Omental fat pad (tissue), 4 donors: ENCODE results near the gene CDH3. TPM values are rescaled to one million over a fixed set of nuclear protein-coding genes. Genes with fewer than 3 reads are reported as not detected.

Source experiments
- ATAC-seq: fragments of 150-250 bp; one replicate; pipeline ENCODE4 v1.9.1; 2016; ENCODE audit warnings: mild to moderate bottlenecking, moderate library complexity; ENCODE audit not compliant: low FRiP score
- DNase-seq: peaks from one replicate; pipeline ENCODE4 v3.0.0-alpha.2; 2019; ENCODE audit warnings: low spot score
- total RNA-seq, 4 donors: library from RNA; depleted of rRNA; stranded (reverse); fragments of >200 nt; gene quantifications; one replicate each; pipeline ENCODE4 v1.1.0, GENCODE V29; 2016
- TF ChIP-seq, protein P1 (sequence below), 3 donors: fragments of 450-650 bp; IDR thresholded peaks; one replicate each; pipeline ENCODE4 v1.5.1; 2016 to 2017; ENCODE audit warnings: antibody characterized with exemption in 3 of 3, mild to moderate bottlenecking in 3 of 3, moderate library complexity in 2 of 3

The CDH3 gene
- total RNA-seq, 4 donors from 2014 or later, result 8.3 to 22.4 (median 11.5) TPM; not detected in 1

DNA sequence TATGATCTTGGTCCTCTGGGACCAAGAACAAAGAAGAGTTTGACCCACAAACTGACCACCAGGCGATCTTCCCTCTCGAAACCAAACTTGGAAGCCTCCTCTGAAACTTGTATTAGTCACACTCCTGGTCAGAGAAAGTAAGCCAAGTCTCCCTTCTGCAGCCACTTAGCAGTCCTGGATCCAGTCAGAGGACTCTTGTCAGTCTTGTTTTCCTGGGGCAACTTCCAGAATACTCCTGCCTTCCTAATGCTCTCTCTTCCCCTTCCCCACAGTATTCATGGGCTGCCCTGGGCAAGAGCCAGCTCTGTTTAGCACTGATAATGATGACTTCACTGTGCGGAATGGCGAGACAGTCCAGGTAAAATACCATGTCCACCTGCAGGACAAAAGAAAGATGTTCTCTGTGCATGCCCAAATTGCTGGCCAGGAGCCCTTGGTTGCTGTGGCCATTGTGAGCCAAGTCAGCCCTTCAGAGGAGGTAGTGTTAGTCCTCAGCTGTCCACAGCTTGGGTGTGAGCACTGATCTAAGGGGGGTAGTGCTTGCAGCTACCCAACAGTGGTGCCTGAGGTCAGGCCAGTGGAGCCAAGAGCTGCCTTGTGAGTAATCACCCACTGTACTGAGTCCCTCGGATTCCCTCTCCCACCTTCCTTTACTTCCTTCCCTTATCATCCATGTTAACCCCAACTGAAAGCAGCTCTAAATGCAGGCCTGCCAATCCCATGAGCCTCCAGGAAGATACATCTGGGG lies 31.2 kb downstream of the CDH3 start:
- DNase-seq (no peak), ATAC-seq (no peak)
- TF ChIP-seq, protein P1, sequence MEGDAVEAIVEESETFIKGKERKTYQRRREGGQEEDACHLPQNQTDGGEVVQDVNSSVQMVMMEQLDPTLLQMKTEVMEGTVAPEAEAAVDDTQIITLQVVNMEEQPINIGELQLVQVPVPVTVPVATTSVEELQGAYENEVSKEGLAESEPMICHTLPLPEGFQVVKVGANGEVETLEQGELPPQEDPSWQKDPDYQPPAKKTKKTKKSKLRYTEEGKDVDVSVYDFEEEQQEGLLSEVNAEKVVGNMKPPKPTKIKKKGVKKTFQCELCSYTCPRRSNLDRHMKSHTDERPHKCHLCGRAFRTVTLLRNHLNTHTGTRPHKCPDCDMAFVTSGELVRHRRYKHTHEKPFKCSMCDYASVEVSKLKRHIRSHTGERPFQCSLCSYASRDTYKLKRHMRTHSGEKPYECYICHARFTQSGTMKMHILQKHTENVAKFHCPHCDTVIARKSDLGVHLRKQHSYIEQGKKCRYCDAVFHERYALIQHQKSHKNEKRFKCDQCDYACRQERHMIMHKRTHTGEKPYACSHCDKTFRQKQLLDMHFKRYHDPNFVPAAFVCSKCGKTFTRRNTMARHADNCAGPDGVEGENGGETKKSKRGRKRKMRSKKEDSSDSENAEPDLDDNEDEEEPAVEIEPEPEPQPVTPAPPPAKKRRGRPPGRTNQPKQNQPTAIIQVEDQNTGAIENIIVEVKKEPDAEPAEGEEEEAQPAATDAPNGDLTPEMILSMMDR (IDR thresholded peaks at IDR 0.05), result no peak

DNA sequence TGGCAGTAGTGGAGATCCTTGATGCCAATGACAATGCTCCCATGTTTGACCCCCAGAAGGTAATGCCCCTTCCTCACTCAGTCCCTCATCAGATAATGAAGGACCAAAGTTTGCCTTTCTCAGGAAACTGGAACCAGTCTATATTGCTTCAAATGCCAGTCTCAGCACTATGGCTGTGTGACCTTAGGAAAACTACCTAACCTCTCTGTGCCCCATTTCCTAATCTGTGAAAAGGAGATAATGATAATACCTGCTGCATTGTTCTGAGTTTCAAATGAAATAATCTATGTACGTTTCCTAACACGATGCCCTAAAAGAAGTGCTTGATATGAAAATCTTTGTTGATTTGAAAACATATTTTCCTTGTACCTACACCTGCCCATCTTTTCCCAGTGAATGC lies 35.9 kb downstream of the CDH3 start:
- no peak for DNase-seq
- TF ChIP-seq, protein P1 (IDR thresholded peaks at IDR 0.05), result no peak
- no peak for ATAC-seq

DNA sequence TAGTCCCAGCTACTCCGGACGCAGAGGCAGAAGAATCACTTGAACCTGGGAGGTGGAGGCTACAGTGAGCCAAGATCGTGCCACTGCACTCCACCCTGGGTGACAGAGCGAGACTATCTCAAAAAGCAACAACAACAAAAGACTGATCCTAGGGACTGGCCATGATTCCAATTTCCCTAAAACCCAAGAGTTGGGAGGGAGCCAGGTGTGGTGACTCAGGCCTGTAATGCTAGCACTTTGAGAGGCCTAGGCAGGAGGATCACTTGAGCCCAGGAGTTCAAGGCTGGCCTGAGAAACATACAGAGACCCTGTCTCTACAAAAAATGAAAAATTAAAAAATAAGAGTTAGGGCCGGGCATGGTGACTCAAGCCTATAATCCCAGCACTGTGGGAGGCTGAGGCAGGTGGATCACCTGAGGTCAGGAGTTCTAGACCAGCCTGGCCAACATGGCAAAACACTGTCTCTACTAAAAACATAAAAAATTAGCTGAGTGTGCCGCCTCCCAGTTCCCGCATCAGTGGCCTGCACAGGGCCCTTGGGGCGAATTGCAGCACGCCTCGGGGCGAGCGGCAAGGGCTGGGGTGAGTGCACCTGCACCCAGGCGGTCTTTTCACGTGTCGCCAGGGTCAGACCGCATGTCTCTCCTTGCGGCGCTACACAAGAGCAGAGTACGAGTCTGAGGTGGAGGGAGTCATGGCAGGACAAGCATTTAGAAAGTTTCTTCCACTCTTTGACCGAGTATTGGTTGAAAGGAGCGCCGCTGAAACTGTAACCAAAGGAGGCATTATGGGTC lies 40.8 kb downstream of the CDH3 start:
- TF ChIP-seq, protein P1 (IDR thresholded peaks at IDR 0.05), result no peak
- DNase-seq, result no peak

DNA sequence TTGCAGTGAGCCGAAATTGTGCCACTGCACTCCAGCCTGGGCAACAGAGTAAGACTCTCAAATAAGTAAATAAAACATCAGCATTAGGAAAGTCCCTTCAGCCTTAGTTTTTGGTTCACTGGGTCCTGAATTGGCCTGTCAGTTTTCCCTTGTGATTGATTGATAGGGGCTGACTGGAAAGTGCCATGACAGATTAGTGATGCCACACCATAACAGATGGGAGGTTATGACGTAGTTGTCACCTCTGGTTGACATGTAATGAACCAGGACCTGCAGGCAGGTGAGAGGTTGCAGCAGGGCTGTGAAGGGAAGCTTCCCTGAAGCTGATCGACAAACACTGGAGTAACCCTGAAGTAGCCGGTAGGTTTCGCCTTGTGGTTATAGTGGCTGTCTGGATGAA lies 41.8 kb downstream of the CDH3 start:
- TF ChIP-seq, protein P1 (IDR thresholded peaks at IDR 0.05), result no peak
- DNase-seq (no peak), ATAC-seq (no peak)

More for the DNA sequence above, 40.8 kb downstream of the CDH3 start:
- ATAC-seq, result no peak

DNA sequence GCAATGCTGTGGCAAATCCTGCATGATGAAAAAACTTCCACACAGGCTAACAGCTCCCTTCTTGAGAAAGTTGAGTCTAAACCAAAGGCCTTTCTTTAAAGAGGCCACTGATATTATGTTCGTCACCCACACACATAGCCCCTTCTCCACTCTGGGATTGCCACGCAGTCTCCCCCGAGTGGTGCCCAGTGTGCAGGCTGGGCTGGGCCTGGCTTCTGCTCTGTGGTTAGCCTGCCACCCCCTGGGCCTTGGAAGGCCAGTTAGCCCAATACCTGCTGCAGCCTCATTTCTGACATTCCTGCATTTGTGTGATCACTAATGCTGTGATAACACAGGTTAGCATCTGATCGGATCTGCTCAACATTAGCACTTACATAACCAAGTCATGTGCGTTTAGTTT lies 44.8 kb downstream of the CDH3 start:
- DNase-seq (no peak), ATAC-seq (no peak)
- TF ChIP-seq, protein P1 (IDR thresholded peaks at IDR 0.05), result no peak

DNA sequence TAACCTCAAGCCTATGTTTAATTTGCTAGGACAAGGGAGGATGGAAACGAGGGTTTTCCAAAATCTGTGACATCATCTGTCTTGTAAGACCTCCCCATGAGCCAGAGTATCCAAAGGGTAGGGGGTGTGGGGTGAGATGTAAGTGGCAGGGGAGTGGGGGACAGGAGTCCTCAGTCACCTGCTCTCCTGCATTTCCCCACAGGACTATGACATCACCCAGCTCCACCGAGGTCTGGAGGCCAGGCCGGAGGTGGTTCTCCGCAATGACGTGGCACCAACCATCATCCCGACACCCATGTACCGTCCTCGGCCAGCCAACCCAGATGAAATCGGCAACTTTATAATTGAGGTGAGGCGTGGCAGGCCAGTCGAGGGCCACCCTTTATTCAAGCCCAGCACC lies 50.5 kb downstream of the CDH3 start:
- TF ChIP-seq, protein P1 (IDR thresholded peaks at IDR 0.05), result no peak
- no peak for ATAC-seq

More for the DNA sequence above, 50.5 kb downstream of the CDH3 start:
- no peak for DNase-seq
